ENCODE data around the gene SLX9. TPM values are rescaled to one million over a fixed set of nuclear protein-coding genes. Genes with fewer than 3 reads are reported as not detected.

Gene SLX9
- polyA plus RNA-seq, 5 donors, result 12.1 to 23.5 (median 13.6) TPM

GRCh38 chr21:44998621-44999427 is 59.0 kb downstream of the SLX9 start:
- no peak for DNase-seq

- no peak for DNase-seq
These were observed 59.7 kb downstream of the SLX9 start for GRCh38 chr21:44999428-44999971.

- no peak for DNase-seq
These were observed 60.3 kb downstream of the SLX9 start for GRCh38 chr21:44999972-45000636.

- no peak for DNase-seq
These were observed 60.9 kb downstream of the SLX9 start for GRCh38 chr21:45000637-45001133.

GRCh38 chr21:45001134-45002095 is 61.6 kb downstream of the SLX9 start:
- no peak for DNase-seq

- DNase-seq, result no peak
These were observed 62.8 kb downstream of the SLX9 start for GRCh38 chr21:45002381-45003204.

GRCh38 chr21:45003331-45004058 is 63.7 kb downstream of the SLX9 start:
- DNase-seq, result no peak

GRCh38 chr21:45004059-45004422 is 64.2 kb downstream of the SLX9 start:
- DNase-seq, result no peak

- no peak for DNase-seq
These were observed 64.8 kb downstream of the SLX9 start for GRCh38 chr21:45004481-45005247.

GRCh38 chr21:45006536-45007095 is 66.8 kb downstream of the SLX9 start:
- no peak for DNase-seq

- DNase-seq, result no peak
These were observed 69.8 kb downstream of the SLX9 start for GRCh38 chr21:45009616-45010015.

- DNase-seq, result no peak
These were observed 70.3 kb downstream of the SLX9 start for GRCh38 chr21:45010096-45010495.

GRCh38 chr21:45010860-45011259 is 71.0 kb downstream of the SLX9 start:
- no peak for DNase-seq

- no peak for DNase-seq
These were observed 71.6 kb downstream of the SLX9 start for GRCh38 chr21:45011426-45011825.

- DNase-seq, result no peak
These were observed 72.3 kb downstream of the SLX9 start for GRCh38 chr21:45011911-45012661.

GRCh38 chr21:45012662-45013259 is 72.9 kb downstream of the SLX9 start:
- DNase-seq, result no peak

GRCh38 chr21:45013260-45013841 is 73.5 kb downstream of the SLX9 start:
- DNase-seq, result no peak

Data from right lung (tissue), 5 donors.